Neural cell (in vitro differentiated cells): ENCODE measurements around the gene ZBTB44. TPM values are rescaled to one million over a fixed set of nuclear protein-coding genes. Genes with fewer than 3 reads are reported as not detected.

ENCODE experiments used
- H2AFZ ChIP-seq: fragments of 200-600, 300-800 bp; sonication (generic), shearing (Covaris generic); 2 replicates; pipeline ENCODE4 v1.6.0; 2014; ENCODE audit warnings: low read depth, mild to moderate bottlenecking, antibody characterized with exemption, low read length, moderate library complexity
- H3F3A ChIP-seq: fragments of 200-600 bp; shearing (Covaris generic); 2 replicates; pipeline ENCODE4 v1.6.1; 2016; ENCODE audit warnings: mild to moderate bottlenecking, moderate library complexity, mixed read lengths, antibody characterized with exemption, low read length; ENCODE audit not compliant: insufficient read depth, poor library complexity, severe bottlenecking
- H3K27ac ChIP-seq: fragments of 200-600, 300-800 bp; sonication (generic), shearing (Covaris generic); 2 replicates; pipeline ENCODE4 v1.5.1; 2014; ENCODE audit warnings: mild to moderate bottlenecking, low read length, moderate library complexity
- H3K27me3 ChIP-seq: fragments of 300-800, 200-600 bp; sonication (generic), shearing (Covaris generic); 2 replicates; pipeline ENCODE4 v1.6.0; 2014; ENCODE audit warnings: mild to moderate bottlenecking, low read depth, low read length, moderate library complexity; ENCODE audit not compliant: insufficient read depth
- H3K36me3 ChIP-seq: fragments of 300-800, 200-600 bp; sonication (generic), shearing (Covaris generic); 2 replicates; pipeline ENCODE4 v1.5.1; 2014; ENCODE audit warnings: mild to moderate bottlenecking, antibody characterized with exemption, low read length, moderate library complexity; ENCODE audit not compliant: insufficient read depth
- H3K4me2 ChIP-seq: fragments of 300-800, 200-600 bp; sonication (generic), shearing (Covaris generic); 2 replicates; pipeline ENCODE4 v1.6.0; 2014; ENCODE audit warnings: mild to moderate bottlenecking, low read length
- H3K4me3 ChIP-seq: fragments of 300-800, 200-600 bp; sonication (generic), shearing (Covaris generic); 2 replicates; pipeline ENCODE4 v1.5.1; 2014; ENCODE audit warnings: mild to moderate bottlenecking, low read length, moderate library complexity
- H3K79me2 ChIP-seq: fragments of 200-600 bp; shearing (Covaris generic); replicated peaks from 2 replicates; pipeline ENCODE4 v1.6.0; 2014; ENCODE audit warnings: mild to moderate bottlenecking, low read length, moderate library complexity; ENCODE audit not compliant: insufficient read depth
- H3K9ac ChIP-seq: fragments of 300-800, 200-600 bp; sonication (generic), shearing (Covaris generic); 2 replicates; pipeline ENCODE4 v1.6.1; 2016; ENCODE audit warnings: mild to moderate bottlenecking, low read length, mixed read lengths
- H3K9me2 ChIP-seq: fragments of 200-600 bp; shearing (Covaris generic); 2 replicates; pipeline ENCODE4 v1.6.1; 2016; ENCODE audit warnings: mild to moderate bottlenecking, low read length, mixed read lengths; ENCODE audit not compliant: insufficient read depth
- H3K9me3 ChIP-seq: fragments of 200-600, 300-800 bp; sonication (generic), shearing (Covaris generic); 2 replicates; pipeline ENCODE4 v1.6.1; 2016; ENCODE audit warnings: mild to moderate bottlenecking, mixed run types, low read length, moderate library complexity, mixed read lengths
- H4K20me1 ChIP-seq: fragments of 200-600 bp; shearing (Covaris generic); 2 replicates; pipeline ENCODE4 v1.6.1; 2016; ENCODE audit warnings: mild to moderate bottlenecking, mixed run types; ENCODE audit not compliant: insufficient read depth
- CTCF ChIP-seq: fragments of 450-650 bp; IDR thresholded peaks from 2 replicates; pipeline ENCODE4 v1.5.1; 2014; ENCODE audit warnings: antibody characterized with exemption, mild to moderate bottlenecking, moderate library complexity; ENCODE audit not compliant: poor library complexity, severe bottlenecking
- EP300 ChIP-seq: fragments of 450-650 bp; conservative IDR thresholded peaks from 2 replicates; pipeline ENCODE4 v1.6.1; 2014; ENCODE audit warnings: antibody characterized with exemption, mild to moderate bottlenecking, moderate library complexity; ENCODE audit not compliant: poor library complexity, severe bottlenecking
- EZH2 ChIP-seq: fragments of 200-600, 300-800 bp; shearing (Covaris generic), sonication (generic); IDR thresholded peaks from 2 replicates; pipeline ENCODE4 v1.6.1; 2014; ENCODE audit warnings: antibody characterized with exemption, low read length, borderline replicate concordance, mild to moderate bottlenecking; ENCODE audit not compliant: insufficient read depth, poor library complexity, severe bottlenecking
- MXI1 ChIP-seq: fragments of 450-650 bp; conservative IDR thresholded peaks from 2 replicates; pipeline ENCODE4 v1.6.1; 2014; ENCODE audit warnings: antibody characterized with exemption, mild to moderate bottlenecking; ENCODE audit not compliant: poor library complexity, severe bottlenecking
- POLR2AphosphoS5 ChIP-seq: IDR thresholded peaks from 2 replicates; pipeline ENCODE4 v1.6.1; 2012
- RAD21 ChIP-seq: fragments of 450-650 bp; conservative IDR thresholded peaks from 2 replicates; pipeline ENCODE4 v1.6.1; 2014; ENCODE audit warnings: antibody characterized with exemption, mild to moderate bottlenecking, moderate library complexity
- SMC3 ChIP-seq: fragments of 450-650 bp; conservative IDR thresholded peaks from 2 replicates; pipeline ENCODE4 v1.6.1; 2014; ENCODE audit warnings: antibody characterized with exemption, mild to moderate bottlenecking, moderate library complexity; ENCODE audit not compliant: poor library complexity
- TAF1 ChIP-seq: IDR thresholded peaks from 2 replicates; pipeline ENCODE4 v1.6.1; 2012; ENCODE audit warnings: low read depth
- polyA plus RNA-seq: library from polyadenylated mRNA; depleted of rRNA; stranded (reverse); fragments of >200 nt; gene quantifications from 2 replicates; pipeline ENCODE4 v1.2.3, GENCODE V29; 2014
- TF ChIP-seq, protein P1 (sequence below): IDR thresholded peaks from 2 replicates; pipeline ENCODE4 v1.6.1; 2012; ENCODE audit warnings: borderline replicate concordance

The ZBTB44 gene
- polyA plus RNA-seq, 1 donor from 2014 or later, result 23.3 TPM

- Histone ChIP-seq H4K20me1 (no peaks in the 10 kb centered on the region), H3K4me3 (no peak overlapping the region), H3K36me3 (no peaks in the 10 kb centered on the region), H3K27ac (no peak overlapping the region), H3F3A (no peaks in the 10 kb centered on the region), H3K27me3 (no peaks in the 10 kb centered on the region), H3K9ac (no peak overlapping the region), H3K9me2 (no peaks in the 10 kb centered on the region), H3K9me3 (peaks cover 5% of the 10 kb centered on the region), H3K4me2 (no peak overlapping the region), H3K79me2 (no peaks in the 10 kb centered on the region), H2AFZ (no peak overlapping the region)
- no peak for TF ChIP-seq POLR2AphosphoS5
- TF ChIP-seq SMC3, result no peak
- no peak for TF ChIP-seq MXI1
- TF ChIP-seq TAF1, result no peak
- no peak for TF ChIP-seq EP300
- no peak for TF ChIP-seq EZH2
- TF ChIP-seq RAD21, result no peak
- no peak for TF ChIP-seq CTCF
- TF ChIP-seq, protein P1, sequence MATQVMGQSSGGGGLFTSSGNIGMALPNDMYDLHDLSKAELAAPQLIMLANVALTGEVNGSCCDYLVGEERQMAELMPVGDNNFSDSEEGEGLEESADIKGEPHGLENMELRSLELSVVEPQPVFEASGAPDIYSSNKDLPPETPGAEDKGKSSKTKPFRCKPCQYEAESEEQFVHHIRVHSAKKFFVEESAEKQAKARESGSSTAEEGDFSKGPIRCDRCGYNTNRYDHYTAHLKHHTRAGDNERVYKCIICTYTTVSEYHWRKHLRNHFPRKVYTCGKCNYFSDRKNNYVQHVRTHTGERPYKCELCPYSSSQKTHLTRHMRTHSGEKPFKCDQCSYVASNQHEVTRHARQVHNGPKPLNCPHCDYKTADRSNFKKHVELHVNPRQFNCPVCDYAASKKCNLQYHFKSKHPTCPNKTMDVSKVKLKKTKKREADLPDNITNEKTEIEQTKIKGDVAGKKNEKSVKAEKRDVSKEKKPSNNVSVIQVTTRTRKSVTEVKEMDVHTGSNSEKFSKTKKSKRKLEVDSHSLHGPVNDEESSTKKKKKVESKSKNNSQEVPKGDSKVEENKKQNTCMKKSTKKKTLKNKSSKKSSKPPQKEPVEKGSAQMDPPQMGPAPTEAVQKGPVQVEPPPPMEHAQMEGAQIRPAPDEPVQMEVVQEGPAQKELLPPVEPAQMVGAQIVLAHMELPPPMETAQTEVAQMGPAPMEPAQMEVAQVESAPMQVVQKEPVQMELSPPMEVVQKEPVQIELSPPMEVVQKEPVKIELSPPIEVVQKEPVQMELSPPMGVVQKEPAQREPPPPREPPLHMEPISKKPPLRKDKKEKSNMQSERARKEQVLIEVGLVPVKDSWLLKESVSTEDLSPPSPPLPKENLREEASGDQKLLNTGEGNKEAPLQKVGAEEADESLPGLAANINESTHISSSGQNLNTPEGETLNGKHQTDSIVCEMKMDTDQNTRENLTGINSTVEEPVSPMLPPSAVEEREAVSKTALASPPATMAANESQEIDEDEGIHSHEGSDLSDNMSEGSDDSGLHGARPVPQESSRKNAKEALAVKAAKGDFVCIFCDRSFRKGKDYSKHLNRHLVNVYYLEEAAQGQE, result no peak
Measured at GRCh38 chr11:130358398-130358797, 43.7 kb upstream of the ZBTB44 start.

DNA sequence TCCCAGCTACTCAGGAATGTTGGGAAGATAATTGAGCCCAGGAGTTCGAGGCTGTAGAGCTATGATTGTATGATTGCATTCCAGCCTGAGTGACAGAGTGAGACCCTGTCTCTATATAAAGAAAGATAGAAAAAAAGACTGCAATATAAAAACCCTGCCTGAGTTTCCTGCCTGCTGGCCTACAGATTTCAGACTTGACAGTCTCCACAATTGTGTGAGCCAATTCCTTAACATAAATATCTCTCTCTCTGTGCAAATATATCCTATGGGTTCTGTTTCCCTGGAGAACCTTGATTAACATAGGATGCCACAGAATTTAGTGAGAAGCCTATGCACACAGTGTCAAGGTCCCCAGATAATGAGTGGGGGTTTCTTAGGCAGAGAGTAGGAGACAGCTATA is 32.5 kb upstream of the ZBTB44 start:
- Histone ChIP-seq H3F3A (no peaks in the 10 kb centered on the region), H3K4me3 (no peak overlapping the region), H3K9ac (no peak overlapping the region), H4K20me1 (no peaks in the 10 kb centered on the region), H3K4me2 (no peak overlapping the region), H3K36me3 (no peaks in the 10 kb centered on the region), H3K9me2 (no peaks in the 10 kb centered on the region), H2AFZ (no peak overlapping the region), H3K9me3 (no peaks in the 10 kb centered on the region), H3K79me2 (no peaks in the 10 kb centered on the region), H3K27me3 (no peaks in the 10 kb centered on the region), H3K27ac (no peak overlapping the region)
- TF ChIP-seq SMC3 (no peak), MXI1 (no peak), TAF1 (no peak), POLR2AphosphoS5 (no peak), RAD21 (no peak), EP300 (no peak), EZH2 (no peak), CTCF (no peak)
- TF ChIP-seq, protein P1, result no peak
